Effector memory CD4-positive, alpha-beta T cell (primary cell): ENCODE measurements around the gene KRT33B.

ENCODE experiments used
- DNase-seq, 3 donors: peaks; one replicate each; pipeline ENCODE4 v3.0.0-alpha.2; 2020
- H3K27ac ChIP-seq: 2 replicates; pipeline ENCODE4 v1.7.0; 2013; ENCODE audit warnings: mild to moderate bottlenecking, low read length, moderate library complexity; ENCODE audit not compliant: insufficient read depth, poor library complexity, severe bottlenecking
- H3K27me3 ChIP-seq: replicated peaks from 2 replicates; pipeline ENCODE4 v1.7.0; 2013; ENCODE audit warnings: mild to moderate bottlenecking, low read length; ENCODE audit not compliant: insufficient read depth, control insufficient read depth, poor library complexity, severe bottlenecking
- H3K36me3 ChIP-seq: 2 replicates; pipeline ENCODE4 v1.7.0; 2013; ENCODE audit warnings: mild to moderate bottlenecking, low read length, moderate library complexity; ENCODE audit not compliant: control insufficient read depth, insufficient read depth
- H3K4me1 ChIP-seq: 2 replicates; pipeline ENCODE4 v1.7.0; 2013; ENCODE audit warnings: low read length, mild to moderate bottlenecking; ENCODE audit not compliant: control insufficient read depth, insufficient read depth, poor library complexity, severe bottlenecking
- H3K4me3 ChIP-seq: 2 replicates; pipeline ENCODE4 v1.7.0; 2013; ENCODE audit warnings: low read length, low read depth, mild to moderate bottlenecking; ENCODE audit not compliant: insufficient read depth, poor library complexity, severe bottlenecking
- H3K9me3 ChIP-seq: 2 replicates; pipeline ENCODE4 v1.7.0; 2013; ENCODE audit warnings: mild to moderate bottlenecking, low read length, moderate library complexity; ENCODE audit not compliant: control insufficient read depth
- total RNA-seq, 3 donors: gene quantifications; one replicate each; lab custom pipeline; 2026; lab: John Stamatoyannopoulos, UW

Gene KRT33B
- total RNA-seq, result 0 reads per million in 3 donors

DNA sequence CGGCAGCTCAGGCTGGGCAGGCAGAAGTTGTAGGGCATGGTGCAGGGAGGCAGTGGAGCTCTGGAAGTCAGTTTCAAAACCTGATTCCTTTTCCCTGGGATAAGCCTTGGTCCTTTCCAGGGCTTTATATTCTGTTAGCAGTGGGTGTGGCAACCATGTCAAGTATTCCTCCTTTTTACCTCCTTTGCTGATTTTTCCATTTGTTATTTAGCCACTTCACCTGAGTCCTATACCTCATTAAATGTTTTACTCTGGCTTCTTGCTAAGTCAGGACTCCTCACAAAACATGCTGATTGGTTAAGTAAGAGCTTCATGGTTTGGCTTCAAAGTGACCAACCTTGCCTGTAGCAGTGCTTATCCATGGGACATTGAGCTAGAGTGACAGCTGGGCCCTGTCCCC is at the start of gene KRT33B:
Gene KRT33B, minus strand, starts transcription at position 101 of the 400 bp plus-strand sequence. Its CDS starts 63 bp downstream, at position 38.
- DNase-seq, result no peak
- H3K36me3 ChIP-seq, result no peaks in the 10 kb centered on the region
- H3K27me3 ChIP-seq, result no peaks in the 10 kb centered on the region
- no peaks in the 10 kb centered on the region for H3K4me1 ChIP-seq
- H3K4me3 ChIP-seq, result no peak within 1 kb of the TSS
- H3K27ac ChIP-seq, result no peak within 1 kb of the TSS
- no peaks in the 10 kb centered on the region for H3K9me3 ChIP-seq

DNA sequence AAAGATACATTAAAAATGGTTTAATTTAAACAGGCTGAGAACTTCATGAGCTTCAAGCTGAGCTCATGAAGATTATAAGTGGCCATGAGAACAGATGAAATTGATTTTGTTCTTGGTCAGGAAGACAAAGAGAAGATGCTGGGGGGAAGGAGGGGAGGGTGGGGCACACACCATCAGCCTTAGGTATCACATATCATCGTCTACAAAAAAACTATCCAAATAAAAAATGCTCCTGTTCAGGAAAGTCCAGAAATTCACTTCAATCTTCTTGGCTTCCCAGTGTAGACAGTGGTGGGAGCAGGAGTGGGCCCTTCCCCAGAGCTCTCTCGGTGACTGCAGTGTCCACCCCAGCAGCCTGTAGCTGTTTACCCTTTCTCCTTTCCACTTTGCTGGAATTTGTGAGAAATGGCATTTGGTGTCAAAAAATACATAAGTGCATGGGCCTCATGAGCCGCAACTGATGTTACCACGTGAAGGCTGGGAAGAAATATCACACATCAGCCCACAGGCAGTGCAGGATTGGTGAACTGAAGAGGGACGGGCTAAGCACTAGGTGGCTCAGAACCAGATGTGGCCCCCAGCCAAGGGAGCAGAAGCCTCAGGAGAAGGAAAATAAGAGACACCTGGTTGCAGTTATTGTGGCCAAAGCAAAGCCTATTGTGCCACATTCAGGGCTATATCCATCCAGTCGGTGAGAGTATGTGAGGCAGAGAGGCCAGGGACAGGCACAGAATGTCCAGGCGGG is 48.7 kb upstream of the KRT33B start:
- Histone ChIP-seq H3K36me3 (no peaks in the 10 kb centered on the region), H3K27me3 (no peaks in the 10 kb centered on the region), H3K27ac (no peak overlapping the region), H3K9me3 (no peaks in the 10 kb centered on the region), H3K4me3 (no peak overlapping the region), H3K4me1 (no peaks in the 10 kb centered on the region)
- DNase-seq, result no peak

DNA sequence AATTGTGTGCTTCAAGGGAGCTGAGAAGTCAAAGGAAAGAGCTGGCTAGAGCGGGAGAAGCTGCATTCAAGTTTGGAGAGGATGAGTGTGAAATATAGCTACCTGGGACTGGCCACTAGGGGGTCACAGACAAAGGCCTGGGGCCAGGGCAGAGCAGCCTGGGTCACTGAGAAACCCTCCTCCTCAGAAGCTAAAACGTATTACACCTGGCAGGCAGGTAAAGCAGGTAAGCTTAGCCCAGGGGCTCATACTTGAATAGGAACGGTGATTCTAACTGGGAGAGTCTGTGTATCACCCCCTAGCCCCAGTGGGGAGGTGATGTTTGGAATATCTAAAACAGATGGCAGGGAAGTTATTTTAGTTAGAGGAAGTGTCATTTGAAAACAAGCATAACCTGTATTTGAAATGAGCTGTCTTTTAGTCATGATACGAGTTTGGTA is 48.0 kb upstream of the KRT33B start:
- Histone ChIP-seq H3K27ac (no peak overlapping the region), H3K9me3 (no peaks in the 10 kb centered on the region)
- DNase-seq, result no peak

DNA sequence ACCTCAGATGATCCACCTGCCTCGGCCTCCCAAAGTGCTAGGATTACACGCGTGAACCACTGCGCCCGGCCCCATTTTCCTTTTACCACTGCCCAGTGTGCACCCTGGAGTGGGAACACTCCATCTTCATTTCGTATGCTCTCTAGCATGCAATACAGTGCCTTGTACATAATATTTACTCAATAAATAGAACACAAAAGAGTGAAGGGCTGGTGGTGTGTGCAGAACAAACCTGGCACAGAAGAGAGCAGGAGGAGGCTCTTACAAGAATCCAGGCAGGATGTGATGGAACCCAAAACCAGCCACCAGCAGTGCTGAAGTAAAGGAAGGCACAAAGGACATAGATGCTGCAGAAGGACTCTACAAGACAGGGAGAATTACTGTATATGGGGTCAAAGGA is 47.5 kb upstream of the KRT33B start:
- Histone ChIP-seq H3K27ac (no peak overlapping the region), H3K27me3 (no peaks in the 10 kb centered on the region)

More for the DNA sequence above, 48.0 kb upstream of the KRT33B start:
- Histone ChIP-seq H3K4me1 (no peaks in the 10 kb centered on the region), H3K27me3 (no peaks in the 10 kb centered on the region), H3K4me3 (no peak overlapping the region), H3K36me3 (no peaks in the 10 kb centered on the region)

DNA sequence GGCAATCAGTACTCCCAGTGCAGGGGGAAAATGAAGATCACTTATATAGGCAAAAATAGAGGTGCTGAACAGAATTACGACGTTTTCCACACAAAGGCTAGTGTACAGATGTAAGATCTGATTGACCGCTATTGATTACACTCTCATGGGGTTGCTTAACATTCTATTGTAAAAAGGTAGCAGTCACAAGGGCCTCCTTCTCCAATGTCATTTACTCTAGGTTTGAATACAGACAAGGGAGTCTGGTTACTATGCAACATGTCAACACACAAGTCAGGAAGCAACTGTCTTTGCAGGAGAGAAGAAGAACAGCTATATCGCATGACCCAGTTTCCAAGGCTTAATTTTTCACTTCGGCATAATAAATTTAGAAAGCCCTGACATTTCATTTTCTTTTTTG is 46.9 kb upstream of the KRT33B start:
- H3K4me1 ChIP-seq, result no peaks in the 10 kb centered on the region
- H3K36me3 ChIP-seq, result no peaks in the 10 kb centered on the region
- H3K9me3 ChIP-seq, result no peaks in the 10 kb centered on the region
- no peak for DNase-seq
- H3K27ac ChIP-seq, result no peak overlapping the region
- no peaks in the 10 kb centered on the region for H3K27me3 ChIP-seq
- H3K4me3 ChIP-seq, result no peak overlapping the region

More for the DNA sequence above, 47.5 kb upstream of the KRT33B start:
- H3K4me3 ChIP-seq, result no peak overlapping the region
- no peaks in the 10 kb centered on the region for H3K9me3 ChIP-seq
- no peaks in the 10 kb centered on the region for H3K36me3 ChIP-seq
- DNase-seq, result no peak
- no peaks in the 10 kb centered on the region for H3K4me1 ChIP-seq

DNA sequence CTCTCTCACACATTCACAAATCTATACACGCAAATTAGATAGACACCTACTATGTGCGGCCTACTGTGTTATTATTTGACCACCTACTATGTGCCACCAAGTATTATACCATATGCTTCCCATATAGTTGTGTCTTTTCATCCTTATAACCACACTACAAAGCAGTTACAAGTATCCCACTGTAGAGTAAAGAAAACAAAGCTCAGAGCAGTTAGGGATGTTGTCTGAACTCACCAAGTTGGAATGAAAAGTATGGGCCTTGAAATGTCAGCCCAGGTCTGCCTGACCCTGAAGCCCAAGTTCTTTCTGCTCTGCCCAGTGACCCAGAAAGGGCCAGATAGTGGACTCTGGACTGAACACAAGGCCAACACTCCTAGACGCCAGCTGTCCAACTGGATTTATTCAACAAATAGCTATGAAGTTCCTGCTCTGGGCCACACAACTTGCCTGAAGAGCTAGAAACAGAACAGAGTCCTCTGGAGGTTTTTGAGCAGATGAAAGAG is 46.3 kb upstream of the KRT33B start:
- Histone ChIP-seq H3K27me3 (no peaks in the 10 kb centered on the region), H3K4me3 (no peak overlapping the region), H3K36me3 (no peaks in the 10 kb centered on the region), H3K4me1 (no peaks in the 10 kb centered on the region), H3K27ac (no peak overlapping the region), H3K9me3 (no peaks in the 10 kb centered on the region)
- no peak for DNase-seq

DNA sequence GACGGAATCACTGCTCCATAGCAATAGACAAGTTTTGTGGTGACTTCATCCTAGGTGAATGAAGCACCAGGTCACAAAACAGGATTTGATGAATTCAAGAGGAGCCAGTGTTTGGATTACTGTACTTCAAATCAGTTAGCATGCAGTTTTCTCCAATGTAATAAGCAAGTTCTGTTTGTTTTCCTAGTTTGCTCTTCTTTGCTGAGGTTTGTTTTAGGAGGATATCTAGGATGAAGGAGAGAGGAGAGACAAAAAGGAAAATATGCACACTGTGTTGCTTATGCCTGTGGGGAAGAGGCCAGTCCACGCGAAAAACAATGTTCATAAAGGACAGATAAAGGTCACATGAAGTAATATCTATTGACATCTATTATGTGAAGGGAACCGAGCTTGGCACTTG is 45.8 kb upstream of the KRT33B start:
- Histone ChIP-seq H3K4me1 (no peaks in the 10 kb centered on the region), H3K4me3 (no peak overlapping the region), H3K27ac (no peak overlapping the region), H3K9me3 (no peaks in the 10 kb centered on the region), H3K27me3 (no peaks in the 10 kb centered on the region), H3K36me3 (no peaks in the 10 kb centered on the region)
- no peak for DNase-seq

DNA sequence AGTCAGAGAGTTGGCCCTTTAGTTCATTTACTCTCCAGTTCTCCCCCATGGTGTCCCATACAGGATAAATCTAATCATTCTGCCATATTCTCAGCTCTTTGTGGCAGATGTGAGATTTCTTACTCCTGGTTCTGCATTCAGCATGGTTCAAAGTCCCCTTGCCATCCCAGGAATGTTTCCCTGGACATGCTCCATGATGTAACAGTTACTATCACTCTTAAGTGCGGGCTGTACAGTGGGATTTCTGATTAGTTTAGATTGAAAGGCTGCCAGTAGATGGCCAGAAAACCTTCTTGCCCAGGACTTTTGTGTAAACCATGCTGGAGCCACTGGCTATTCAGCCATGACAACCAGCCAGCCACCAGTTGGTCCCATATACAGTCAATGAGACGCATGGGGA is 44.4 kb upstream of the KRT33B start:
- no peaks in the 10 kb centered on the region for H3K9me3 ChIP-seq
- H3K4me3 ChIP-seq, result no peak overlapping the region
- no peak overlapping the region for H3K27ac ChIP-seq
- no peaks in the 10 kb centered on the region for H3K36me3 ChIP-seq
- peaks cover 2% of the 10 kb centered on the region for H3K4me1 ChIP-seq
- no peaks in the 10 kb centered on the region for H3K27me3 ChIP-seq
- DNase-seq, result no peak

DNA sequence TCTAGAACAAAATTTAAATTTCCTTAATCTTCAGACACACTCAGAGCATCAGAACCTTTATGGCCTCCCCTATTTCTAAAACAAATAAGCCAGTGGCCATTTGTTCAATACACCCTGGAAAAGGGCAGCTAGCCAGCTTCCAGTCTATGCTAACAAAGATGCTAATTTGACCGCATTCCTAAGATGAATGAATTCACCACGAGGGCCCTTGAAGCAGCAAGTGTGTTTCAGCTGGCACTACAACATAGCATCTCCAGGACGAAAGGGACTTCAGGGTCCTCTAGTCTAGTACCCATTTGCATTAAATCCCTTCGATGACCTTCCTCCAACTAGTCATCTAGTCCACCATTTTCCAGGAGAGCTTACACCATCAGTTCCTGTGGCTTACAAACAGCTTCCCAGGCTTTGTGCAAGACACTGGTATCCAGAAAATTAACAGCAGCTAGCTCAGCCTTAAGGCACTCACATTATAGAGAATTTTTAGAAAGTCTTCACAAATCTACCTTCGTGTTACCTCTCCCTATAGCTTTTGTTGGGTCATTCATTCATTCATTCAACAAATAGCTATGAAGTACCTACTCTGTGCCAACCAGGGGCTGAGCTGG is 43.8 kb upstream of the KRT33B start:
- H3K4me1 ChIP-seq, result peaks cover 4% of the 10 kb centered on the region
- H3K4me3 ChIP-seq, result no peak overlapping the region
- no peaks in the 10 kb centered on the region for H3K27me3 ChIP-seq
- no peak overlapping the region for H3K27ac ChIP-seq
- no peak for DNase-seq
- H3K36me3 ChIP-seq, result no peaks in the 10 kb centered on the region
- no peaks in the 10 kb centered on the region for H3K9me3 ChIP-seq
